Mesenchymal stem cell (in vitro differentiated cells and primary cell): Measurements from ENCODE around the gene ADAMTS7.
"Not testable (repeated sequence)": the region's sequence is repeated elsewhere in the genome, so short reads cannot be mapped to it uniquely, and the experiment has no call there.

Source experiments
- DNase-seq: peaks from one replicate; pipeline ENCODE4 v3.0.0-alpha.2; 2013
- H2AFZ ChIP-seq: one replicate; pipeline ENCODE4 v1.6.1; 2013; ENCODE audit warnings: low read depth, mild to moderate bottlenecking, control low read depth, inconsistent platforms, low read length, moderate library complexity
- H2AK5ac ChIP-seq: 2 replicates; pipeline ENCODE4 v1.6.1; 2013; ENCODE audit warnings: low read length, moderate library complexity, mild to moderate bottlenecking, inconsistent platforms; ENCODE audit not compliant: severe bottlenecking
- H2BK120ac ChIP-seq: one replicate; pipeline ENCODE4 v1.6.1; 2013; ENCODE audit warnings: low read depth, mild to moderate bottlenecking, inconsistent platforms, low read length, moderate library complexity
- H2BK12ac ChIP-seq, 2 experiments: one replicate each; pipeline ENCODE4 v1.6.1; 2013; ENCODE audit warnings: inconsistent platforms in 2 of 2, low read length in 2 of 2, mild to moderate bottlenecking in 2 of 2, moderate library complexity in 2 of 2, control low read depth in 1 of 2
- H2BK15ac ChIP-seq: one replicate; pipeline ENCODE4 v1.6.1; 2013; ENCODE audit warnings: mild to moderate bottlenecking, low read depth, inconsistent platforms; ENCODE audit not compliant: poor library complexity, severe bottlenecking
- H2BK5ac ChIP-seq: 2 replicates; pipeline ENCODE4 v1.6.1; 2013; ENCODE audit warnings: low read depth, mild to moderate bottlenecking, low read length, control low read depth, inconsistent platforms; ENCODE audit not compliant: poor library complexity, severe bottlenecking
- H3K14ac ChIP-seq, 2 experiments: one replicate each; pipeline ENCODE4 v1.6.1; 2013; ENCODE audit warnings: inconsistent platforms in 2 of 2, low read length in 2 of 2, control low read depth in 1 of 2, mild to moderate bottlenecking in 1 of 2, moderate library complexity in 1 of 2
- H3K18ac ChIP-seq, 2 experiments: one replicate each; pipeline ENCODE4 v1.6.1; 2013; ENCODE audit warnings: inconsistent platforms in 2 of 2, low read length in 2 of 2, control low read depth in 1 of 2, low read depth in 1 of 2, mild to moderate bottlenecking in 1 of 2
- H3K23ac ChIP-seq, 2 experiments: one replicate each; pipeline ENCODE4 v1.6.1; 2013; ENCODE audit warnings: inconsistent platforms in 2 of 2, low read length in 2 of 2, mild to moderate bottlenecking in 2 of 2, moderate library complexity in 2 of 2, control low read depth in 1 of 2
- H3K27ac ChIP-seq: 2 replicates; pipeline ENCODE4 v1.5.1; 2013; ENCODE audit warnings: mild to moderate bottlenecking, moderate library complexity, low read length, control low read depth, inconsistent platforms; ENCODE audit not compliant: poor library complexity, severe bottlenecking
- H3K27me3 ChIP-seq, 2 experiments: 2 replicates each; pipeline versions ENCODE4 v1.6.1 to v1.7.0; 2013; ENCODE audit warnings: low read length in 2 of 2, mild to moderate bottlenecking in 2 of 2, moderate library complexity in 2 of 2, control low read depth in 1 of 2, inconsistent platforms in 1 of 2; ENCODE audit not compliant: control insufficient read depth in 1 of 2, insufficient read depth in 1 of 2
- H3K36me3 ChIP-seq, 2 experiments: 2 replicates each; pipeline versions ENCODE4 v1.6.1 to v1.7.0; 2013; ENCODE audit warnings: low read length in 2 of 2, control low read depth in 1 of 2, inconsistent platforms in 1 of 2, low read depth in 1 of 2, mild to moderate bottlenecking in 1 of 2; ENCODE audit not compliant: insufficient read depth in 2 of 2, control insufficient read depth in 1 of 2
- H3K4ac ChIP-seq, 2 experiments: one replicate each; pipeline ENCODE4 v1.6.1; 2013; ENCODE audit warnings: inconsistent platforms in 2 of 2, low read length in 2 of 2, mild to moderate bottlenecking in 2 of 2, moderate library complexity in 2 of 2, control low read depth in 1 of 2, low read depth in 1 of 2
- H3K4me1 ChIP-seq: 2 replicates; pipeline ENCODE4 v1.6.1; 2013; ENCODE audit warnings: low read depth, low read length, control low read depth; ENCODE audit not compliant: control insufficient read depth, insufficient read depth
- H3K4me2 ChIP-seq: 2 replicates; pipeline ENCODE4 v1.6.1; 2013; ENCODE audit warnings: low read length, mild to moderate bottlenecking, inconsistent platforms; ENCODE audit not compliant: poor library complexity, severe bottlenecking
- H3K4me3 ChIP-seq, 2 experiments: 2 replicates each; pipeline versions ENCODE4 v1.5.1 to v1.7.0; 2013; ENCODE audit warnings: low read length in 2 of 2, mild to moderate bottlenecking in 2 of 2, control low read depth in 1 of 2, low read depth in 1 of 2; ENCODE audit not compliant: insufficient read depth in 1 of 2
- H3K79me1 ChIP-seq: replicated peaks from 2 replicates; pipeline ENCODE4 v1.6.1; 2013; ENCODE audit warnings: mild to moderate bottlenecking, control low read depth, low read length, inconsistent platforms; ENCODE audit not compliant: poor library complexity, severe bottlenecking
- H3K9ac ChIP-seq: 2 replicates; pipeline ENCODE4 v1.7.0; 2013; ENCODE audit warnings: mild to moderate bottlenecking, low read length, moderate library complexity
- H3K9me3 ChIP-seq: 2 replicates; pipeline ENCODE4 v1.7.0; 2013; ENCODE audit warnings: mild to moderate bottlenecking, low read length; ENCODE audit not compliant: control insufficient read depth
- H4K8ac ChIP-seq: one replicate; pipeline ENCODE4 v1.6.1; 2013; ENCODE audit warnings: inconsistent platforms, mild to moderate bottlenecking, low read length, moderate library complexity
- H4K91ac ChIP-seq: one replicate; pipeline ENCODE4 v1.6.1; 2013; ENCODE audit warnings: mild to moderate bottlenecking, low read length, inconsistent platforms
- WGBS: methylation state at CpG from one replicate; pipeline ENCODE4 v1.1.7; 2013; ENCODE audit warnings: mixed read lengths; 5-methylcytosine and 5-hydroxymethylcytosine counted together

Gene ADAMTS7

GRCh38 chr15:78751602-78751979, 59.7 kb downstream of the ADAMTS7 start:
- no peak overlapping the region for H2BK15ac ChIP-seq
- H3K4ac ChIP-seq = no peak overlapping the region
- H3K9ac ChIP-seq = no peak overlapping the region
- no peak overlapping the region for H2BK12ac ChIP-seq
- WGBS = 86% methylated on average over 13 of the region's 13 CpGs
- no peak overlapping the region for H3K4me3 ChIP-seq
- no peak overlapping the region for H3K23ac ChIP-seq
- H2BK120ac ChIP-seq = no peak overlapping the region
- H2AK5ac ChIP-seq = peak overlapping the region; percentile 16
- no peaks in the 10 kb centered on the region for H3K79me1 ChIP-seq
- H3K9me3 ChIP-seq = no peaks in the 10 kb centered on the region
- H3K27ac ChIP-seq = no peak overlapping the region
- H3K14ac ChIP-seq = no peak overlapping the region
- H3K36me3 ChIP-seq = no peaks in the 10 kb centered on the region
- H3K4me2 ChIP-seq = no peak overlapping the region
- H4K8ac ChIP-seq = no peak overlapping the region
- no peak overlapping the region for H2AFZ ChIP-seq
- DNase-seq = no peak
- H3K18ac ChIP-seq = no peak overlapping the region
- no peak overlapping the region for H4K91ac ChIP-seq
- H3K27me3 ChIP-seq = no peaks in the 10 kb centered on the region
- H2BK5ac ChIP-seq = no peak overlapping the region
- peaks cover 22% of the 10 kb centered on the region for H3K4me1 ChIP-seq

- H3K79me1 ChIP-seq, H2AFZ ChIP-seq, H4K8ac ChIP-seq, H3K14ac ChIP-seq, H3K27me3 ChIP-seq, H3K23ac ChIP-seq, H3K4ac ChIP-seq, H2BK15ac ChIP-seq, H3K18ac ChIP-seq, H3K27ac ChIP-seq, H3K9me3 ChIP-seq, H2AK5ac ChIP-seq, H3K36me3 ChIP-seq, H2BK12ac ChIP-seq, H2BK120ac ChIP-seq, H2BK5ac ChIP-seq, H4K91ac ChIP-seq: not testable (repeated sequence)
- Histone ChIP-seq H3K4me2 (peak overlapping the region; percentile 47), H3K9ac (peak overlapping the region; percentile 11), H3K4me1 (peaks cover 21% of the 10 kb centered on the region), H3K4me3 (peak overlapping the region in 1 of 2 experiments; percentile 65)
- 5% methylated on average over 25 of the region's 28 CpGs for WGBS
- DNase-seq = peak; percentile 81
Observed at GRCh38 chr15:78750974-78751601, 60.2 kb downstream of the ADAMTS7 start.

- no peaks in the 10 kb centered on the region for H3K79me1 ChIP-seq
- no peak for DNase-seq
- 75% methylated on average over 6 of the region's 7 CpGs for WGBS
Observed at GRCh38 chr15:78750566-78750965, 60.7 kb downstream of the ADAMTS7 start.

GRCh38 chr15:78749831-78750230, 61.4 kb downstream of the ADAMTS7 start:
- no peaks in the 10 kb centered on the region for H3K9me3 ChIP-seq
- H2AFZ ChIP-seq = no peak overlapping the region
- H3K23ac ChIP-seq = no peak overlapping the region
- peaks cover 15% of the 10 kb centered on the region for H3K4me1 ChIP-seq
- no peak overlapping the region for H2AK5ac ChIP-seq
- no peak overlapping the region for H3K27ac ChIP-seq
- H4K8ac ChIP-seq = no peak overlapping the region
- DNase-seq = no peak
- no peaks in the 10 kb centered on the region for H3K79me1 ChIP-seq
- H3K9ac ChIP-seq = no peak overlapping the region
- no peak overlapping the region for H3K18ac ChIP-seq
- WGBS = 91% methylated on average over 17 of the region's 17 CpGs
- no peak overlapping the region for H4K91ac ChIP-seq
- H3K27me3 ChIP-seq = no peaks in the 10 kb centered on the region
- H2BK12ac ChIP-seq = no peak overlapping the region
- H3K4ac ChIP-seq = no peak overlapping the region
- no peak overlapping the region for H3K4me3 ChIP-seq
- no peak overlapping the region for H3K14ac ChIP-seq
- no peaks in the 10 kb centered on the region for H3K36me3 ChIP-seq
- H2BK15ac ChIP-seq = peak overlapping the region; percentile 7
- no peak overlapping the region for H2BK5ac ChIP-seq
- no peak overlapping the region for H2BK120ac ChIP-seq
- H3K4me2 ChIP-seq = no peak overlapping the region

More at GRCh38 chr15:78750566-78750965, 60.7 kb downstream of the ADAMTS7 start:
- Histone ChIP-seq H2BK15ac (no peak overlapping the region), H3K23ac (no peak overlapping the region), H3K36me3 (no peaks in the 10 kb centered on the region), H2BK120ac (no peak overlapping the region), H3K4ac (no peak overlapping the region), H3K14ac (no peak overlapping the region), H4K8ac (no peak overlapping the region), H4K91ac (no peak overlapping the region), H3K9ac (peak overlapping the region; percentile 11), H2AK5ac (no peak overlapping the region), H3K4me2 (peak overlapping the region; percentile 47), H2BK12ac (no peak overlapping the region), H3K27me3 (no peaks in the 10 kb centered on the region), H2AFZ (no peak overlapping the region), H3K4me3 (peak overlapping the region in 1 of 2 experiments; percentile 65), H3K4me1 (peaks cover 18% of the 10 kb centered on the region), H3K18ac (no peak overlapping the region), H2BK5ac (no peak overlapping the region), H3K9me3 (no peaks in the 10 kb centered on the region), H3K27ac (no peak overlapping the region)
